Posterior vena cava (tissue), 2 donors: Measurements from ENCODE around the gene GNAI2. TPM values are rescaled to one million over a fixed set of nuclear protein-coding genes. Genes with fewer than 3 reads are reported as not detected.

ENCODE experiments used
- DNase-seq: peaks from one replicate; pipeline ENCODE4 v3.0.0-alpha.2; 2020; ENCODE audit warnings: low spot score
- intact Hi-C, 2 donors: fragments of 100-400 bp; cut with DNase I; formaldehyde crosslinking; loops; one replicate each; pipeline versions ENCODE4 v1.14.1 to v1.14.2; 2022 to 2023
- microRNA-seq, 2 donors: library from miRNA; unstranded; fragments of <30 nt; microRNA quantifications; one replicate each; pipeline ENCODE4 v1.2.0, GENCODE V29; 2020 to 2021; ENCODE audit warnings: borderline microRNAs expressed in 2 of 2
- total RNA-seq, 2 donors: library from RNA; stranded (reverse); fragmentation: NEBNext Ultra II Directional; extraction: Animal tissue kit (Norgen Biotek cat#: 25700); gene quantifications; one replicate each; pipeline ENCODE4 v1.2.1, GENCODE V29; 2021
- donor health status: DM: yes; HTN: yes; CAD: no.
- donor health status: DM: yes; HTN: yes; CAD: no.

Gene GNAI2
- total RNA-seq, 2 donors from 2014 or later = 261 to 265 TPM

DNA sequence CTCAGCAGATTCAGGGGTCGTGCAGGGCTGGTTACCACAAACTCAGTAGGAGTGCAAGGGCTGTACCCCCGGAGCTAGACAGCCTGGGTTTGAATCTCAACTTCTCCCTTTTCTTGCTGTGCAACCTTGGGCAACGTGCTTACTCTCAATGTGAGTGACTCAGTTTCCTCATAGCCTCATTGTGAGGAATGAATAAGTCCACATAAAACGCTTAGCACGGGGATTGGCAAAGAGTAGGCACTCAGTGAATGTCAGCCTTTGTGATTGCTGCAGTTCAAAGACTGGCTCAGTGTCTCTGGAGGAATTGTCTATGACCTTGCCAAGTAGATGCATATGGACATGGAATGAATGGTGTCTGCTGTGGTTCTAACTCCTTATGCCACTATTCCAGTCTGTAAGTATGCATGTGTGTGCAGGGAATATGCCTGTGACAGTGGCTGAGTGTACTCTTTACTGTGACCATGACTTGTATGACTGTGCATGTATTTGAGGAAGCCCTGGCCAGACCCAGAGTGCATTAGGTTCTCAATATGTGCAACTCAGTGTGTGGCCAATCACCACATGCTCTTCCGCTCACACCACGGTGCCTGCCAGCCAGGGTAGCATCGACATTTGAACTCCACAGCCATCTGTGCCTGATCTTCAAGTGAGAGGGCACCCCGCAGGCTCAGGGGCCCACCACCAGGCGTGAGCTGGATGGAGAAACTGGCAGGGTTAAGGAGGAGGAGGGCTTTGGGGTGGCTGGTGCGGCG, 64.1 kb downstream of the GNAI2 start:
- DNase-seq = no peak
- intact Hi-C loops = no loop called here

DNA sequence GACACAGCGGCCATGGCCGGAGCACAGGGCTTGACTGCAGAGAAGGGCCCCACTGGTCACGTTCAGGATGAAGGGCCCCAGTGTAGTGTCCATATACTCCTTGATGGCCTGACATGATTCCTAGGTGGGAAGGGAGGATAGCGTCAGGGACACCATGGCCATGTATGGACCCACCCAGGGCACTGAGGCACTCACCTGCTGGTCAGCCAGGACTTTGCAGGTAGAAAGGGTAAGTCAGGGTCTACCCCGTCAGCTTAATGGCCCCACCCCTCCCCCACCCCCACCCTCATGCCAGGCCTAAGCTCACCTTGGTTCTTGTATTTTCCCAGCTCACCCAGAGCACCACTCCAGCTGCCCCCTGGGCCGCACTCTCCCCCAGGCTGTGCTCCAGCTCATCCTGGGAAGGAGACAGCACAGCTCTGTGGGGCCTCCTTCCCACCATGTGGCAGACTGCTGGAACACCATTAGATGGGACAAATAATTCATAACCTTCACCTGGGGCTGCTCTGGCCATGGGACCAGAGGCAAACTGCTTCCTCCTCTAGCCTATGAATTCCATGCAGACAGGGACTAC, 64.8 kb downstream of the GNAI2 start:
- intact Hi-C loops = no loop called here
- no peak for DNase-seq

GRCh38 chr3:50302095-50303012, 66.3 kb downstream of the GNAI2 start:
- intact Hi-C loops = no loop called here
- DNase-seq = no peak

GRCh38 chr3:50303013-50303815, 67.2 kb downstream of the GNAI2 start, which contains the start of gene HYAL1:
Gene HYAL1 (minus strand): TSS chr3:50303574. CDS start chr3:50302956, 618 bp downstream.
- DNase-seq = peak; percentile 89
- intact Hi-C loops = no loop called here

DNA sequence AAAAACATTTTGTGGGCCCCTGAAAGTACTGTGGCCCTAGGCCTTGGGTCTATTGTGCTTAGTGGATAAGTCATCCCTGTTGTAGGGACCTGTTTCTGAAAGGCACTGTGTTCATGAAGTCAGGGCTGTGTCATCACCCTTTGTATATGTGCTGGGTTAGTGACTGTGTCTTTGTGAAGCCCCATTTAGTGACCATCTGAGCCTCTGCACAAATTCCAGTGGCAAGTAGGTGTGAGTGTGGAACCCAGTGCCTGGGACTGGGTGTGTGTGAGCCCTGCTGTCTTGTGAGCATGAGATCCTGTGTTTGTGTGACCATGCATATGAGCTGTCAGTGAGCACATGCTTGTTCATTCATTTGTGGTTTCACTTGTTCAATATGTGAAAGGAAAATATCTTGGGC, 68.6 kb downstream of the GNAI2 start:
- no peak for DNase-seq
- intact Hi-C loops = no loop called here

Small RNA genes within 50 kb of the gene (microRNA-seq; reads per million reads assigned to microRNA genes)
- gene MIR5787 = 0 reads per million in 2 donors

Other genes with a start within 250 kb of the GNAI2 start
- gene RBM5, start 147.3 kb upstream of the GNAI2 start, total RNA-seq = 100 to 1,000 TPM in 1 of 2 donors, 10 to 100 TPM in 1; 83.5 to 108 TPM
- gene SEMA3F, start 80.9 kb upstream of the GNAI2 start, total RNA-seq = 10 to 100 TPM; 27.8 to 48.0 TPM
- not detected for gene GNAT1, start 44.6 kb upstream of the GNAI2 start, total RNA-seq
- gene SLC38A3, start 30.9 kb upstream of the GNAI2 start, total RNA-seq = under 1 TPM; 0.37 to 0.62 TPM
- 10 to 100 TPM; 18.6 to 39.7 TPM for gene SEMA3B, start 32.9 kb downstream of the GNAI2 start, total RNA-seq
- under 1 TPM in 1 of 2 donors, not detected in 1; 0.37 TPM for gene LSMEM2, start 42.9 kb downstream of the GNAI2 start, total RNA-seq
- 10 to 100 TPM; 47.3 to 53.3 TPM for gene IFRD2, start 56.2 kb downstream of the GNAI2 start, total RNA-seq
- 1 to 10 TPM; 2.5 to 3.9 TPM for gene HYAL3, start 63.2 kb downstream of the GNAI2 start, total RNA-seq
- 10 to 100 TPM in 1 of 2 donors, 1 to 10 TPM in 1; 9.1 to 11.1 TPM for gene NAA80, start 63.2 kb downstream of the GNAI2 start, total RNA-seq
- gene HYAL1, start 67.4 kb downstream of the GNAI2 start, total RNA-seq = 10 to 100 TPM; 10.6 to 11.7 TPM
- gene HYAL2, start 86.5 kb downstream of the GNAI2 start, total RNA-seq = 100 to 1,000 TPM in 1 of 2 donors, 10 to 100 TPM in 1; 95.2 to 130 TPM
- gene TUSC2, start 92.0 kb downstream of the GNAI2 start, total RNA-seq = 10 to 100 TPM; 19.1 to 22.4 TPM
- gene RASSF1, start 104.6 kb downstream of the GNAI2 start, total RNA-seq = 10 to 100 TPM; 31.3 to 40.3 TPM
- under 1 TPM; 0.23 to 0.24 TPM for gene ZMYND10, start 109.5 kb downstream of the GNAI2 start, total RNA-seq
- gene NPRL2, start 114.6 kb downstream of the GNAI2 start, total RNA-seq = 10 to 100 TPM; 10.6 to 17.4 TPM
- gene CYB561D2, start 114.7 kb downstream of the GNAI2 start, total RNA-seq = 10 to 100 TPM in 1 of 2 donors, 1 to 10 TPM in 1; 7.9 to 10.5 TPM
- 10 to 100 TPM; 29.3 TPM for gene TMEM115, start 123.3 kb downstream of the GNAI2 start, total RNA-seq